ENCODE measurements around the gene ARHGEF12. TPM values are rescaled to one million over a fixed set of nuclear protein-coding genes. Genes with fewer than 3 reads are reported as not detected.

The ARHGEF12 gene
- total RNA-seq, 2 experiments from 2014 or later, result 3.6 TPM

DNA sequence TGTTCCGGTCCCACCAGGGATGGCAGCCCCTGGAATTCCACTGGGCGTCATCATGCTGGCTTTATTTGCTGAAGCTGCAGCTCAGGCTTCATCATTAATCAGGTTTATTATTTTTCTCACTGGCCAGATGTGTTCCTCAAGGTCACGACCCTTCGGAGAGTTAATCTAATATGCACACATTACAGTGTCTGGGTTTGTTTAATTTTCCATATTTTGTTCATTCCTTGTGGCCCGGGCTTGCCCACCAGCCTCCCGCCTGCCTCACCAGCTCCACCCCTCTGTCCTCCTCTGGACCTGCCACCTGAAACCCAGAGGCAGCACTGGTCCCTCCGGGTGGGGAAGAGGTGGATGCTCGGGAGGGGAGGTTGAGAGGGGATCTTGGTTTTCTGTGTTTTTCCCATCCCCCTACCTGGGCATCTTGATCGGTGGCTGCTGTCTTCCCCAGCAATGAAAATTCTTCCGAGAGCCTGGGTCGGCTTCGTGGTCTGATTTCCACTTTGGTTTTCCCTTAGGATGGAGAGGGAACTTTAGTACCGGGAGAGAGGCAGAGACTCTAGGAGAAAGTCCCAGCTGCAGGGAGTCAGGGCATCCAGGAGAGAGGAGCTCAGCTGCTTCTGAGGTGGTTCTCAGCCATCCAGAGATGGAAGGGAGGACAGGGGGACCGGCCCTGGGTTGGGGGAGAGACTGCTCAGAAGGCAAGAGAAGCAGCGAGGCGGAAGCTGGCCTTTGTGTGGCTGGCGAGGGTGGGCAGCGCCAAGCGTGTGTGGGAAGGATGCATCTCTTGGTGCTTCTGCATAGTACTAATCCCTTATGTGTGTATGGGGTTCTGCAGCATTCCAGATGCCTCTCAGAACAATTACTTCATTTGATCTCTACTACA is 177.5 kb downstream of the ARHGEF12 start:
- Mint-ChIP-seq H3K27me3 (peaks cover 85% of the 10 kb centered on the region), H3K36me3 (ENCODE audit: low read depth) (no peaks in the 10 kb centered on the region), H3K4me3 (no peak overlapping the region), H3K9me3 (no peaks in the 10 kb centered on the region), H3K4me1 (ENCODE audit: low read depth) (no peaks in the 10 kb centered on the region), H3K27ac (no peak overlapping the region)
- H3K27ac ChIP-seq (ENCODE audit: low read depth in 1 of 2, low read length in 2 of 2), result no peak overlapping the region
- intact Hi-C loops (cut with DNase I, micrococcal nuclease), result loop anchor here in 1 of 2 experiments (2.0 to 5.0 kb wide), 3 partner anchors 181 to 599 kb away; no protein-coding TSS in a partner anchor
- POLR2A ChIA-PET, result no interaction called here
- no peak for TF ChIP-seq CTCF (IDR thresholded peaks at IDR 0.05)
- CTCF ChIA-PET, result no interaction called here
- ATAC-seq (ENCODE audit: poor library complexity) (no peak), DNase-seq (peak in 1 of 14 experiments; percentile 29)
- no peaks in the 10 kb centered on the region for H3K4me1 ChIP-seq (ENCODE audit: insufficient read depth, low read length)
- H3K27me3 ChIP-seq (ENCODE audit: control insufficient read depth in 1 of 2, insufficient read depth in 2 of 2, low read length in 2 of 2), result peaks cover 30 to 53% of the 10 kb centered on the region in 2 experiments
- no peak overlapping the region for H3K4me3 ChIP-seq (ENCODE audit: low read length)
- no peaks in the 10 kb centered on the region for H3K9me3 ChIP-seq (ENCODE audit: control insufficient read depth in 1 of 2, insufficient read depth in 1 of 2, low read length in 2 of 2)
- H3K36me3 ChIP-seq (ENCODE audit: insufficient read depth, low read length), result no peaks in the 10 kb centered on the region

GRCh38 chr11:120514541-120515121 is 178.4 kb downstream of the ARHGEF12 start:
- Mint-ChIP-seq H3K9me3 (no peaks in the 10 kb centered on the region), H3K27me3 (peaks cover 80% of the 10 kb centered on the region)
- no peak for TF ChIP-seq CTCF (IDR thresholded peaks at IDR 0.05)

DNA sequence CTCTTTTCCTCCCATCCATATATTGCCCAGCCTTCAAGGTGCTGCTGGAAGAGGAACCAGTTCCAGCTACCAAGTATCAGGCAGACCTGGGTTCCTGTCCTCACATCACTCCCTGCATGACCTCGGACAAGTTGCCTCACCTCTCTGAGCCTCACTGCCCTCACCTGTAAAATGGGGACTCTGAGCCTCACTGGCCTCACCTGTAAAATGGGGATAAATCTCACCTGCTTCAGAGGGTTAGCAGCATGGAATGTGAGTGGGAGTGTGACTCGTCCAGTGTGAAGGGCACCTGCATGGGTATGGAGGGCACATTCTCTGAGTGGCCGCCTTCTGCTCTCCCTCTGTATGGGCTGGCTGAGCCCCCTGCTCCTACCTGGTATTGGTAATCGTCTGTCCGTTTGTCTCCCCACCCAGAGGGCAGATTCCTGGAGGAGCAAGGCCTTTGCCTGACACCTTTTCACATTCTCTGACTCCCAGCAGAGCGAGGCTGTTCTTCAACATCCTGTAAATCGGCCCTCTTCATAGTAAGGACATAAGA is 179.0 kb downstream of the ARHGEF12 start:
- Histone ChIP-seq H3K36me3 (ENCODE audit: insufficient read depth, low read length) (no peaks in the 10 kb centered on the region), H3K27ac (ENCODE audit: low read depth in 1 of 2, low read length in 2 of 2) (no peak overlapping the region), H3K4me1 (ENCODE audit: insufficient read depth, low read length) (no peaks in the 10 kb centered on the region), H3K4me3 (ENCODE audit: low read length) (no peak overlapping the region), H3K9me3 (ENCODE audit: control insufficient read depth in 1 of 2, insufficient read depth in 1 of 2, low read length in 2 of 2) (no peaks in the 10 kb centered on the region), H3K27me3 (ENCODE audit: control insufficient read depth in 1 of 2, insufficient read depth in 2 of 2, low read length in 2 of 2) (peaks cover 24 to 42% of the 10 kb centered on the region in 2 experiments)
- Mint-ChIP-seq H3K9me3 (no peaks in the 10 kb centered on the region), H3K27ac (no peak overlapping the region), H3K36me3 (ENCODE audit: low read depth) (no peaks in the 10 kb centered on the region), H3K4me3 (no peak overlapping the region), H3K27me3 (peaks cover 74% of the 10 kb centered on the region), H3K4me1 (ENCODE audit: low read depth) (no peaks in the 10 kb centered on the region)
- DNase-seq (no peak), ATAC-seq (ENCODE audit: poor library complexity) (no peak)
- CTCF ChIA-PET, result no interaction called here
- POLR2A ChIA-PET, result no interaction called here
- TF ChIP-seq CTCF (IDR thresholded peaks at IDR 0.05), result no peak
- intact Hi-C loops (cut with DNase I, micrococcal nuclease), result no loop called here

More at GRCh38 chr11:120514541-120515121, 178.4 kb downstream of the ARHGEF12 start:
- Mint-ChIP-seq H3K4me3 (no peak overlapping the region), H3K27ac (no peak overlapping the region), H3K36me3 (ENCODE audit: low read depth) (no peaks in the 10 kb centered on the region), H3K4me1 (ENCODE audit: low read depth) (no peaks in the 10 kb centered on the region)
- Histone ChIP-seq H3K36me3 (ENCODE audit: insufficient read depth, low read length) (no peaks in the 10 kb centered on the region), H3K9me3 (ENCODE audit: control insufficient read depth in 1 of 2, insufficient read depth in 1 of 2, low read length in 2 of 2) (no peaks in the 10 kb centered on the region), H3K27ac (ENCODE audit: low read depth in 1 of 2, low read length in 2 of 2) (no peak overlapping the region), H3K4me3 (ENCODE audit: low read length) (no peak overlapping the region), H3K27me3 (ENCODE audit: control insufficient read depth in 1 of 2, insufficient read depth in 2 of 2, low read length in 2 of 2) (peaks cover 29 to 48% of the 10 kb centered on the region in 2 experiments), H3K4me1 (ENCODE audit: insufficient read depth, low read length) (no peaks in the 10 kb centered on the region)
- DNase-seq, result no peak
- no peak for ATAC-seq (ENCODE audit: poor library complexity)
- ChIA-PET POLR2A (no interaction called here), CTCF (no interaction called here)
- intact Hi-C loops (cut with DNase I, micrococcal nuclease), result loop anchor here in 1 of 2 experiments (5.0 kb wide), 2 partner anchors 182 to 598 kb away; no protein-coding TSS in a partner anchor

Data from CD4-positive, alpha-beta T cell (primary cell).